H1 (cell line): Measurements from ENCODE around the gene UNC80. TPM values are rescaled to one million over a fixed set of nuclear protein-coding genes. Genes with fewer than 3 reads are reported as not detected.

ENCODE experiments used
- CTCF ChIA-PET: fragments of 300-600 bp; sonication (Branson Sonifier 250); formaldehyde crosslinking; loops from one replicate; lab custom pipeline; 2021; ENCODE audit not compliant: partially characterized antibody; lab: Charles Lee
- POLR2A ChIA-PET: fragments of 300-600 bp; sonication (Branson Sonifier 250); formaldehyde crosslinking; loops from one replicate; lab custom pipeline; 2021; ENCODE audit warnings: inconsistent platforms; ENCODE audit not compliant: partially characterized antibody; lab: Charles Lee
- DNase-seq, 2 experiments: peaks; one replicate each; pipeline versions ENCODE4 v3.0.0 to v3.0.0-alpha.2; 2010 to 2022; ENCODE audit warnings: low spot score in 2 of 2, low read depth in 1 of 2, mixed read lengths in 1 of 2
- FAIRE-seq: peaks from 2 replicates; lab custom pipeline; 2011; peaks lifted over from hg19 to GRCh38; lab: Jason Lieb, UNC
- H2AFZ ChIP-seq: 2 replicates; pipeline ENCODE4 v1.8.1; 2012; ENCODE audit warnings: low read length, inconsistent platforms
- H2AK5ac ChIP-seq: 2 replicates; pipeline ENCODE4 v1.6.1; 2013; ENCODE audit warnings: low read depth, low read length
- H2BK120ac ChIP-seq: replicated peaks from 2 replicates; pipeline ENCODE3; 2013; ENCODE audit warnings: low read depth, low read length, inconsistent platforms
- H2BK12ac ChIP-seq: 2 replicates; pipeline ENCODE4 v1.6.1; 2013; ENCODE audit warnings: low read depth, low read length
- H2BK15ac ChIP-seq: 2 replicates; pipeline ENCODE4 v1.6.1; 2013; ENCODE audit warnings: low read length
- H2BK20ac ChIP-seq: 2 replicates; pipeline ENCODE4 v1.6.1; 2013; ENCODE audit warnings: low read length
- H2BK5ac ChIP-seq: 2 replicates; pipeline ENCODE4 v1.6.1; 2013; ENCODE audit warnings: low read depth, low read length
- H3K14ac ChIP-seq: 2 replicates; pipeline ENCODE4 v1.6.1; 2013; ENCODE audit warnings: inconsistent platforms; ENCODE audit not compliant: insufficient read length
- H3K18ac ChIP-seq: 2 replicates; pipeline ENCODE4 v1.6.1; 2013; ENCODE audit warnings: low read length; ENCODE audit errors: extremely low read depth
- H3K23ac ChIP-seq: 2 replicates; pipeline ENCODE4 v1.6.1; 2013; ENCODE audit warnings: inconsistent platforms; ENCODE audit not compliant: insufficient read length
- H3K23me2 ChIP-seq: 2 replicates; pipeline ENCODE4 v1.6.1; 2013; ENCODE audit warnings: low read depth, low read length
- H3K27ac ChIP-seq: 2 replicates; pipeline ENCODE4 v1.6.1; 2011; ENCODE audit warnings: low read depth, low read length, inconsistent platforms
- H3K27me3 ChIP-seq, 4 experiments: replicated peaks in 1 of 4; 1 replicate in 1 of 4; 2 replicates in 3 of 4; pipeline versions ENCODE4 v1.6.1 to v1.8.1; 2011 to 2013; ENCODE audit warnings: low read length in 3 of 4, mild to moderate bottlenecking in 3 of 4, inconsistent platforms in 2 of 4, mixed read lengths in 2 of 4, moderate library complexity in 1 of 4; ENCODE audit not compliant: control insufficient read depth in 3 of 4, insufficient read depth in 3 of 4; ENCODE audit errors: extremely low read depth in 1 of 4
- H3K36me3 ChIP-seq, 4 experiments: 2 replicates each; pipeline versions ENCODE4 v1.6.1 to v1.8.1; 2011 to 2013; ENCODE audit warnings: mild to moderate bottlenecking in 4 of 4, low read length in 3 of 4, moderate library complexity in 2 of 4, control low read depth in 1 of 4, inconsistent platforms in 1 of 4; ENCODE audit not compliant: insufficient read depth in 4 of 4, control insufficient read depth in 2 of 4
- H3K4ac ChIP-seq: replicated peaks from 2 replicates; pipeline ENCODE3; 2013; ENCODE audit warnings: low read length, low read depth, mixed read lengths, inconsistent platforms; ENCODE audit not compliant: insufficient read length
- H3K4me1 ChIP-seq, 4 experiments: replicated peaks in 1 of 4; 1 replicate in 1 of 4; 2 replicates in 3 of 4; pipeline versions ENCODE4 v1.6.1 to v1.8.1; 2011 to 2013; ENCODE audit warnings: low read length in 3 of 4, inconsistent platforms in 2 of 4, mixed read lengths in 1 of 4; ENCODE audit not compliant: insufficient read depth in 4 of 4, control insufficient read depth in 3 of 4
- H3K4me2 ChIP-seq, 2 experiments: 2 replicates each; pipeline versions ENCODE4 v1.6.1 to v1.8.1; 2011 to 2013; ENCODE audit warnings: low read depth in 2 of 2, low read length in 2 of 2, control low read depth in 1 of 2, inconsistent platforms in 1 of 2, mild to moderate bottlenecking in 1 of 2; ENCODE audit not compliant: insufficient read depth in 1 of 2
- H3K4me3 ChIP-seq, 4 experiments: fragments of 200-600, 300-600 bp in 1 of 4; sonication (generic), shearing (Covaris generic), sonication (Bioruptor Twin) in 1 of 4; 2 replicates each; pipeline versions ENCODE4 v1.5.1 to v1.8.1; 2011 to 2016; ENCODE audit warnings: low read length in 4 of 4, low read depth in 3 of 4, control low read depth in 2 of 4, inconsistent platforms in 2 of 4, mild to moderate bottlenecking in 2 of 4, mixed read lengths in 1 of 4, moderate library complexity in 1 of 4; ENCODE audit not compliant: insufficient read depth in 2 of 4; ENCODE audit errors: extremely low read depth in 1 of 4
- H3K56ac ChIP-seq: replicated peaks from 2 replicates; pipeline ENCODE3; 2013; ENCODE audit warnings: low read depth, mild to moderate bottlenecking, mixed read lengths, low read length, inconsistent platforms; ENCODE audit not compliant: insufficient read length
- H3K79me1 ChIP-seq: 2 replicates; pipeline ENCODE4 v1.6.1; 2013; ENCODE audit warnings: low read depth, low read length, control low read depth
- H3K79me2 ChIP-seq, 2 experiments: 2 replicates each; pipeline versions ENCODE4 v1.6.1 to v1.8.1; 2012 to 2013; ENCODE audit warnings: low read length in 2 of 2, mild to moderate bottlenecking in 2 of 2, inconsistent platforms in 1 of 2; ENCODE audit not compliant: insufficient read depth in 2 of 2, control insufficient read depth in 1 of 2
- H3K9ac ChIP-seq, 4 experiments: replicated peaks in 1 of 4; 1 replicate in 1 of 4; 2 replicates in 3 of 4; pipeline versions ENCODE4 v1.6.1 to v1.8.1; 2011 to 2013; ENCODE audit warnings: low read depth in 3 of 4, low read length in 3 of 4, control low read depth in 2 of 4, mild to moderate bottlenecking in 2 of 4, moderate library complexity in 2 of 4, inconsistent platforms in 1 of 4; ENCODE audit errors: extremely low read depth in 1 of 4
- H3K9me3 ChIP-seq, 2 experiments: 2 replicates each; pipeline versions ENCODE4 v1.6.1 to v1.8.1; 2012 to 2013; ENCODE audit warnings: mild to moderate bottlenecking in 2 of 2, moderate library complexity in 2 of 2, control low read depth in 1 of 2, inconsistent platforms in 1 of 2, low read depth in 1 of 2, low read length in 1 of 2, mixed read lengths in 1 of 2; ENCODE audit not compliant: insufficient read depth in 2 of 2
- H4K20me1 ChIP-seq, 2 experiments: replicated peaks in 1 of 2; 2 replicates each; pipeline versions ENCODE3 to v1.8.1; 2011 to 2013; ENCODE audit warnings: inconsistent platforms in 2 of 2, low read length in 2 of 2, mild to moderate bottlenecking in 1 of 2; ENCODE audit not compliant: insufficient read depth in 2 of 2, control insufficient read depth in 1 of 2
- H4K5ac ChIP-seq: 2 replicates; pipeline ENCODE4 v1.6.1; 2013; ENCODE audit warnings: low read length, low read depth, mixed read lengths, inconsistent platforms; ENCODE audit not compliant: insufficient read length
- H4K8ac ChIP-seq: 2 replicates; pipeline ENCODE4 v1.8.0; 2013; ENCODE audit warnings: mild to moderate bottlenecking, moderate library complexity, low read length, inconsistent platforms; ENCODE audit not compliant: insufficient read depth; ENCODE audit errors: extremely low read depth
- H4K91ac ChIP-seq: replicated peaks from 2 replicates; pipeline ENCODE3; 2013; ENCODE audit warnings: low read length, mixed read lengths, inconsistent platforms; ENCODE audit not compliant: insufficient read length
- CHD2 ChIP-seq: IDR thresholded peaks from 2 replicates; pipeline ENCODE4 v1.6.1; 2012; ENCODE audit warnings: low read length, improper control_type of control experiment
- CREB1 ChIP-seq: IDR thresholded peaks from 2 replicates; pipeline ENCODE4 v1.6.1; 2012; ENCODE audit warnings: inconsistent platforms
- CTBP2 ChIP-seq: IDR thresholded peaks from 2 replicates; pipeline ENCODE4 v1.7.0; 2011; ENCODE audit warnings: borderline replicate concordance, mild to moderate bottlenecking, moderate library complexity, mixed read lengths, low read length; ENCODE audit not compliant: insufficient read depth, insufficient read length
- EGR1 ChIP-seq: IDR thresholded peaks from 2 replicates; pipeline ENCODE4 v1.6.1; 2011; ENCODE audit warnings: low read depth, low read length, borderline replicate concordance
- EP300 ChIP-seq, 2 experiments: IDR thresholded peaks; 1 replicate in 1 of 2; 2 replicates in 1 of 2; pipeline ENCODE4 v1.6.1; 2011 to 2012; ENCODE audit warnings: low read depth in 2 of 2, low read length in 2 of 2, mild to moderate bottlenecking in 2 of 2, borderline replicate concordance in 1 of 2, inconsistent platforms in 1 of 2, moderate library complexity in 1 of 2
- KDM4A ChIP-seq: IDR thresholded peaks from one replicate; pipeline ENCODE4 v1.7.1; 2012; ENCODE audit warnings: low read depth, mild to moderate bottlenecking, moderate library complexity, low read length, inconsistent platforms; ENCODE audit not compliant: severe bottlenecking
- MAFK ChIP-seq: IDR thresholded peaks from 2 replicates; pipeline ENCODE4 v1.6.1; 2012; ENCODE audit warnings: low read depth, mild to moderate bottlenecking, improper control_type of control experiment, low read length
- NRF1 ChIP-seq: IDR thresholded peaks from 2 replicates; pipeline ENCODE4 v1.6.1; 2011; ENCODE audit warnings: mild to moderate bottlenecking, low read depth, low read length, improper control_type of control experiment
- RAD21 ChIP-seq, 2 experiments: IDR thresholded peaks in 1 of 2; conservative IDR thresholded peaks in 1 of 2; 2 replicates each; pipeline ENCODE4 v1.6.1; 2011; ENCODE audit warnings: low read depth in 2 of 2, low read length in 2 of 2, improper control_type of control experiment in 1 of 2, inconsistent platforms in 1 of 2, mild to moderate bottlenecking in 1 of 2, moderate library complexity in 1 of 2
- RFX5 ChIP-seq: IDR thresholded peaks from 2 replicates; pipeline ENCODE4 v1.6.1; 2011; ENCODE audit warnings: low read depth, low read length, improper control_type of control experiment, borderline replicate concordance
- SAP30 ChIP-seq: fragments of 300-600 bp; sonication (generic); IDR thresholded peaks from 2 replicates; pipeline ENCODE4 v1.7.1; 2012; ENCODE audit warnings: low read length, moderate library complexity, mild to moderate bottlenecking, inconsistent platforms; ENCODE audit not compliant: insufficient read depth, insufficient replicate concordance
- SIRT6 ChIP-seq: IDR thresholded peaks from one replicate; pipeline ENCODE4 v1.7.1; 2012; ENCODE audit warnings: low read length, inconsistent platforms
- SIX5 ChIP-seq: IDR thresholded peaks from 2 replicates; pipeline ENCODE4 v1.6.1; 2011; ENCODE audit warnings: mild to moderate bottlenecking, low read depth, low read length
- SP2 ChIP-seq: IDR thresholded peaks from 2 replicates; pipeline ENCODE4 v1.6.1; 2012; ENCODE audit warnings: mild to moderate bottlenecking, low read length, inconsistent platforms
- SP4 ChIP-seq: IDR thresholded peaks from 2 replicates; pipeline ENCODE4 v1.6.1; 2012; ENCODE audit warnings: low read length, inconsistent platforms
- polyA plus RNA-seq, 7 experiments: library from polyadenylated mRNA; depleted of rRNA in 3 of 7; stranded (reverse) in 5 of 7; unstranded in 2 of 7; fragments of >200 nt in 5 of 7; fragments of 200-250 nt in 2 of 7; gene quantifications; 1 replicate in 5 of 7; 2 replicates in 1 of 7; 4 replicates in 1 of 7; pipeline versions ENCODE4 v1.2.1 to v1.2.3, GENCODE V29; 2011 to 2013; ENCODE audit warnings: missing spikeins in 2 of 7, mixed read lengths in 2 of 7
- total RNA-seq: library from RNA; stranded (reverse); fragmentation: NEBNext Ultra II Directional; extraction: Animal tissue kit (Norgen Biotek cat#: 25700); gene quantifications from 2 replicates; pipeline ENCODE4 v1.2.1, GENCODE V29; 2021
- TF ChIP-seq, protein P1 (sequence below): IDR thresholded peaks from 2 replicates; pipeline ENCODE4 v1.6.1; 2012; ENCODE audit warnings: inconsistent platforms

The UNC80 gene
- total and polyA plus RNA-seq, 2 of the 8 experiments (the other 6 are each of a cell fraction or from before 2014, with no cell fraction given), result 0.53 to 0.56 TPM

DNA sequence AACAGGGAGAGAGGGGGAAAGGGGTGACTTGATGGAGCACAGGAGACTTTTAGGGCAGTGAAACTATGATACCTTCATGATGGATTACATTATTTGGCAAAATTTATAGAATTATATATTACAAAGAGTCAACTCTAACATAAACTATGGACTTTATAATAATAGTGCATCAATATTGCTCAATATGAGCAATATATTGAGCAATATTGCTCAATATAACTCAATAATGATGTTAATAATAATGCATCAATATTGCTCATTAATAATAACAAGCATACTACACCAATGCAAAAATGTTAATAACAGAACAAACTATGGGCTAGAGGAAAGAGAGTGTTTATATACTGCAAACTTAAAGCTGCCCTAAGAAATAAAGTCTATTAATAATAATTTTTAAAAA lies 3.1 kb upstream of the UNC80 start:
- Histone ChIP-seq H3K79me1 (no peaks in the 10 kb centered on the region), H3K4ac (no peak overlapping the region), H2AK5ac (no peak overlapping the region), H3K4me1 (peaks cover 0 to 2% (median 0%) of the 10 kb centered on the region in 4 experiments; a peak in 3 of 7 replicates), H4K91ac (no peak overlapping the region), H3K23ac (no peak overlapping the region), H3K23me2 (peaks cover 3% of the 10 kb centered on the region; the same call in 1 of the 2 replicates), H2AFZ (no peak overlapping the region), H3K9ac (no peak overlapping the region), H3K14ac (no peak overlapping the region), H3K79me2 (no peaks in the 10 kb centered on the region), H2BK12ac (no peak overlapping the region), H3K27me3 (peaks cover 3 to 45% (median 22%) of the 10 kb centered on the region in 4 experiments), H4K8ac (no peak overlapping the region), H2BK20ac (no peak overlapping the region), H4K5ac (no peak overlapping the region), H3K36me3 (no peaks in the 10 kb centered on the region), H3K4me3 (no peak overlapping the region), H3K56ac (no peak overlapping the region), H2BK5ac (no peak overlapping the region), H4K20me1 (no peaks in the 10 kb centered on the region), H3K4me2 (no peak overlapping the region), H3K9me3 (no peaks in the 10 kb centered on the region), H2BK120ac (no peak overlapping the region), H3K18ac (no peak overlapping the region), H3K27ac (no peak overlapping the region), H2BK15ac (no peak overlapping the region)
- POLR2A ChIA-PET, result no interaction called here
- DNase-seq, result no peak
- FAIRE-seq, result no peak
- CTCF ChIA-PET, result interaction anchor here (1.4 kb wide), 1 partner anchor 192 kb away, joined by 4 read pairs; no protein-coding TSS in a partner anchor
- no peak for TF ChIP-seq KDM4A
- no peak for TF ChIP-seq RAD21 (IDR thresholded peaks at IDR 0.05 in 1 of 2, conservative IDR thresholded peaks at IDR 0.05 in 1 of 2; ENCODE audit: low read depth in 2 of 2, low read length in 2 of 2)
- TF ChIP-seq EGR1, result no peak
- no peak for TF ChIP-seq CHD2
- TF ChIP-seq SP4, result no peak
- TF ChIP-seq MAFK, result no peak
- TF ChIP-seq, protein P1, sequence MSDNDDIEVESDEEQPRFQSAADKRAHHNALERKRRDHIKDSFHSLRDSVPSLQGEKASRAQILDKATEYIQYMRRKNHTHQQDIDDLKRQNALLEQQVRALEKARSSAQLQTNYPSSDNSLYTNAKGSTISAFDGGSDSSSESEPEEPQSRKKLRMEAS, result no peak
- TF ChIP-seq RFX5, result no peak
- no peak for TF ChIP-seq SIRT6
- no peak for TF ChIP-seq SP2
- no peak for TF ChIP-seq EP300 (IDR thresholded peaks at IDR 0.05; ENCODE audit: borderline replicate concordance in 1 of 2, low read depth in 2 of 2, low read length in 2 of 2)
- no peak for TF ChIP-seq CTBP2
- TF ChIP-seq SAP30, result no peak
- no peak for TF ChIP-seq CREB1
- no peak for TF ChIP-seq SIX5
- no peak for TF ChIP-seq NRF1
